ENCODE results near the gene SRSF3.

SRSF3 gene

GRCh38 chr6:36546920-36547645 is 47.1 kb upstream of the SRSF3 start, which contains the start of gene STK38 (continued):
- no peak for TF ChIP-seq PBX3 (CRISPR knock-in tag; IDR thresholded peaks at IDR 0.05)
- TF ChIP-seq KLF16 (tag by site-specific recombination; IDR thresholded peaks at IDR 0.05), result no peak
- peak; percentile 32; the same call in 1 of the 2 replicates for TF ChIP-seq OVOL3 (tag by site-specific recombination; IDR thresholded peaks at IDR 0.05)
- no peak for TF ChIP-seq ZNF157 (tag by site-specific recombination; IDR thresholded peaks at IDR 0.05)
- TF ChIP-seq CTCF (tag by site-specific recombination; IDR thresholded peaks at IDR 0.05), result peak; percentile 76
- no peak for TF ChIP-seq ZNF596 (tag by site-specific recombination; IDR thresholded peaks at IDR 0.05)
- 0 out of 2 replicates have a peak, but pooled peaks have one; percentile 47 for TF ChIP-seq ZNF629 (tag by site-specific recombination; IDR thresholded peaks at IDR 0.05)
- TF ChIP-seq ZBTB17 (tag by site-specific recombination; IDR thresholded peaks at IDR 0.05), result peak; percentile 75
- TF ChIP-seq ZSCAN23 (tag by site-specific recombination; IDR thresholded peaks at IDR 0.05), result peak; percentile 31; the same call in 1 of the 2 replicates
- TF ChIP-seq ZNF837 (tag by site-specific recombination; IDR thresholded peaks at IDR 0.05), result no peak
- TF ChIP-seq, protein P1, sequence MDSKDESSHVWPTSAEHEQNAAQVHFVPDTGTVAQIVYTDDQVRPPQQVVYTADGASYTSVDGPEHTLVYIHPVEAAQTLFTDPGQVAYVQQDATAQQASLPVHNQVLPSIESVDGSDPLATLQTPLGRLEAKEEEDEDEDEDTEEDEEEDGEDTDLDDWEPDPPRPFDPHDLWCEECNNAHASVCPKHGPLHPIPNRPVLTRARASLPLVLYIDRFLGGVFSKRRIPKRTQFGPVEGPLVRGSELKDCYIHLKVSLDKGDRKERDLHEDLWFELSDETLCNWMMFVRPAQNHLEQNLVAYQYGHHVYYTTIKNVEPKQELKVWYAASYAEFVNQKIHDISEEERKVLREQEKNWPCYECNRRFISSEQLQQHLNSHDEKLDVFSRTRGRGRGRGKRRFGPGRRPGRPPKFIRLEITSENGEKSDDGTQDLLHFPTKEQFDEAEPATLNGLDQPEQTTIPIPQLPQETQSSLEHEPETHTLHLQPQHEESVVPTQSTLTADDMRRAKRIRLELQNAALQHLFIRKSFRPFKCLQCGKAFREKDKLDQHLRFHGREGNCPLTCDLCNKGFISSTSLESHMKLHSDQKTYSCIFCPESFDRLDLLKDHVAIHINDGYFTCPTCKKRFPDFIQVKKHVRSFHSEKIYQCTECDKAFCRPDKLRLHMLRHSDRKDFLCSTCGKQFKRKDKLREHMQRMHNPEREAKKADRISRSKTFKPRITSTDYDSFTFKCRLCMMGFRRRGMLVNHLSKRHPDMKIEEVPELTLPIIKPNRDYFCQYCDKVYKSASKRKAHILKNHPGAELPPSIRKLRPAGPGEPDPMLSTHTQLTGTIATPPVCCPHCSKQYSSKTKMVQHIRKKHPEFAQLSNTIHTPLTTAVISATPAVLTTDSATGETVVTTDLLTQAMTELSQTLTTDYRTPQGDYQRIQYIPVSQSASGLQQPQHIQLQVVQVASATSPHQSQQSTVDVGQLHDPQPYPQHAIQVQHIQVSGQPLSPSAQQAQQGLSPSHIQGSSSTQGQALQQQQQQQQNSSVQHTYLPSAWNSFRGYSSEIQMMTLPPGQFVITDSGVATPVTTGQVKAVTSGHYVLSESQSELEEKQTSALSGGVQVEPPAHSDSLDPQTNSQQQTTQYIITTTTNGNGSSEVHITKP (tag by site-specific recombination; IDR thresholded peaks at IDR 0.05), result peak; percentile 90
- no peak for TF ChIP-seq ZNF558 (tag by site-specific recombination; IDR thresholded peaks at IDR 0.05)
- no peak for TF ChIP-seq ZNF768 (tag by site-specific recombination; IDR thresholded peaks at IDR 0.05)
- TF ChIP-seq ZNF791 (tag by site-specific recombination; IDR thresholded peaks at IDR 0.05), result no peak
- no peak for TF ChIP-seq YY2 (tag by site-specific recombination; IDR thresholded peaks at IDR 0.05)
- peak; percentile 86 for TF ChIP-seq ZNF366 (tag by site-specific recombination; conservative IDR thresholded peaks at IDR 0.05)
- peak; percentile 85 for TF ChIP-seq ZFP37 (tag by site-specific recombination; IDR thresholded peaks at IDR 0.05)
- no peak for TF ChIP-seq ZNF423 (tag by site-specific recombination; IDR thresholded peaks at IDR 0.05)
- TF ChIP-seq, protein P2, sequence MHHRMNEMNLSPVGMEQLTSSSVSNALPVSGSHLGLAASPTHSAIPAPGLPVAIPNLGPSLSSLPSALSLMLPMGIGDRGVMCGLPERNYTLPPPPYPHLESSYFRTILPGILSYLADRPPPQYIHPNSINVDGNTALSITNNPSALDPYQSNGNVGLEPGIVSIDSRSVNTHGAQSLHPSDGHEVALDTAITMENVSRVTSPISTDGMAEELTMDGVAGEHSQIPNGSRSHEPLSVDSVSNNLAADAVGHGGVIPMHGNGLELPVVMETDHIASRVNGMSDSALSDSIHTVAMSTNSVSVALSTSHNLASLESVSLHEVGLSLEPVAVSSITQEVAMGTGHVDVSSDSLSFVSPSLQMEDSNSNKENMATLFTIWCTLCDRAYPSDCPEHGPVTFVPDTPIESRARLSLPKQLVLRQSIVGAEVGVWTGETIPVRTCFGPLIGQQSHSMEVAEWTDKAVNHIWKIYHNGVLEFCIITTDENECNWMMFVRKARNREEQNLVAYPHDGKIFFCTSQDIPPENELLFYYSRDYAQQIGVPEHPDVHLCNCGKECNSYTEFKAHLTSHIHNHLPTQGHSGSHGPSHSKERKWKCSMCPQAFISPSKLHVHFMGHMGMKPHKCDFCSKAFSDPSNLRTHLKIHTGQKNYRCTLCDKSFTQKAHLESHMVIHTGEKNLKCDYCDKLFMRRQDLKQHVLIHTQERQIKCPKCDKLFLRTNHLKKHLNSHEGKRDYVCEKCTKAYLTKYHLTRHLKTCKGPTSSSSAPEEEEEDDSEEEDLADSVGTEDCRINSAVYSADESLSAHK (tag by site-specific recombination; IDR thresholded peaks at IDR 0.05), result no peak
- TF ChIP-seq ZNF10 (tag by site-specific recombination; IDR thresholded peaks at IDR 0.05), result 0 out of 2 replicates have a peak, but pooled peaks have one; percentile 39
- TF ChIP-seq ZNF621 (tag by site-specific recombination; IDR thresholded peaks at IDR 0.05), result no peak
- peak; percentile 63; the same call in 1 of the 2 replicates for TF ChIP-seq ZNF449 (tag by site-specific recombination; IDR thresholded peaks at IDR 0.05)
- TF ChIP-seq, protein P3, sequence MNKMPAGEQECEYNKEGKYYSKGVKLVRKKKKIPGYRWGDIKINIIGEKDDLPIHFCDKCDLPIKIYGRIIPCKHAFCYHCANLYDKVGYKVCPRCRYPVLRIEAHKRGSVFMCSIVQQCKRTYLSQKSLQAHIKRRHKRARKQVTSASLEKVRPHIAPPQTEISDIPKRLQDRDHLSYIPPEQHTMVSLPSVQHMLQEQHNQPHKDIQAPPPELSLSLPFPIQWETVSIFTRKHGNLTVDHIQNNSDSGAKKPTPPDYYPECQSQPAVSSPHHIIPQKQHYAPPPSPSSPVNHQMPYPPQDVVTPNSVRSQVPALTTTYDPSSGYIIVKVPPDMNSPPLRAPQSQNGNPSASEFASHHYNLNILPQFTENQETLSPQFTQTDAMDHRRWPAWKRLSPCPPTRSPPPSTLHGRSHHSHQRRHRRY (tag by site-specific recombination; IDR thresholded peaks at IDR 0.05), result no peak
- TF ChIP-seq, protein P4, sequence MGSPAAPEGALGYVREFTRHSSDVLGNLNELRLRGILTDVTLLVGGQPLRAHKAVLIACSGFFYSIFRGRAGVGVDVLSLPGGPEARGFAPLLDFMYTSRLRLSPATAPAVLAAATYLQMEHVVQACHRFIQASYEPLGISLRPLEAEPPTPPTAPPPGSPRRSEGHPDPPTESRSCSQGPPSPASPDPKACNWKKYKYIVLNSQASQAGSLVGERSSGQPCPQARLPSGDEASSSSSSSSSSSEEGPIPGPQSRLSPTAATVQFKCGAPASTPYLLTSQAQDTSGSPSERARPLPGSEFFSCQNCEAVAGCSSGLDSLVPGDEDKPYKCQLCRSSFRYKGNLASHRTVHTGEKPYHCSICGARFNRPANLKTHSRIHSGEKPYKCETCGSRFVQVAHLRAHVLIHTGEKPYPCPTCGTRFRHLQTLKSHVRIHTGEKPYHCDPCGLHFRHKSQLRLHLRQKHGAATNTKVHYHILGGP (tag by site-specific recombination; IDR thresholded peaks at IDR 0.05), result no peak
- no peak for TF ChIP-seq ZNF266 (tag by site-specific recombination; IDR thresholded peaks at IDR 0.05; ENCODE audit: low read depth)
- TF ChIP-seq KLF9 (tag by site-specific recombination; IDR thresholded peaks at IDR 0.05; ENCODE audit: low read depth), result peak; percentile 54; the same call in 1 of the 2 replicates
